SK-N-SH (cell line): ENCODE measurements around the gene SCYL1. TPM values are rescaled to one million over a fixed set of nuclear protein-coding genes. Genes with fewer than 3 reads are reported as not detected.

Experiments
- CTCF ChIA-PET: fragments of 300-600, 350-600 bp; formaldehyde crosslinking; extraction: SDS; loops from one replicate; lab custom pipeline; 2021; lab: Yijun Ruan, JAX
- POLR2A ChIA-PET: fragments of 350-600 bp; sonication (Branson Sonifier 250); formaldehyde crosslinking; extraction: SDS; loops from one replicate; lab custom pipeline; 2020; ENCODE audit warnings: antibody characterized with exemption, inconsistent platforms; lab: Yijun Ruan, JAX
- DNase-seq: peaks from one replicate; pipeline ENCODE4 v3.0.0; 2012
- H2AFZ ChIP-seq: fragments of 200-600 bp; sonication (generic); 2 replicates; pipeline ENCODE4 v1.8.1; 2016; ENCODE audit warnings: antibody characterized with exemption, mild to moderate bottlenecking, low read depth
- H3F3A ChIP-seq: fragments of 200-600 bp; sonication (generic); replicated peaks from 2 replicates; pipeline ENCODE3; 2016; ENCODE audit warnings: antibody characterized with exemption, mild to moderate bottlenecking; ENCODE audit not compliant: insufficient read depth
- H3K27ac ChIP-seq, 2 experiments: fragments of 200-500 bp in 1 of 2; fragments of 200-600 bp in 1 of 2; sonication (Bioruptor generic) in 1 of 2; sonication (generic), shearing (Covaris generic) in 1 of 2; 2 replicates each; pipeline versions ENCODE4 v1.5.1 to v1.6.1; 2014 to 2016; ENCODE audit warnings: low read depth in 2 of 2, inconsistent platforms in 1 of 2, low read length in 1 of 2, mild to moderate bottlenecking in 1 of 2, mixed read lengths in 1 of 2
- H3K27me3 ChIP-seq: fragments of 200-600 bp; sonication (generic), shearing (Covaris generic); 2 replicates; pipeline ENCODE4 v1.6.1; 2016; ENCODE audit warnings: mixed run types; ENCODE audit not compliant: insufficient read depth
- H3K36me3 ChIP-seq, 2 experiments: fragments of 200-500 bp in 1 of 2; fragments of 200-600 bp in 1 of 2; sonication (Bioruptor generic) in 1 of 2; sonication (generic) in 1 of 2; replicated peaks in 1 of 2; 2 replicates each; pipeline versions ENCODE3 to v1.5.1; 2014 to 2016; ENCODE audit warnings: low read length in 1 of 2, mild to moderate bottlenecking in 1 of 2; ENCODE audit not compliant: insufficient read depth in 2 of 2, control insufficient read depth in 1 of 2
- H3K4me1 ChIP-seq, 2 experiments: fragments of 200-500 bp in 1 of 2; fragments of 200-600 bp in 1 of 2; sonication (Bioruptor generic) in 1 of 2; sonication (generic), shearing (Covaris generic) in 1 of 2; 2 replicates each; pipeline versions ENCODE4 v1.5.1 to v1.6.1; 2014 to 2016; ENCODE audit warnings: low read depth in 1 of 2, low read length in 1 of 2, mixed run types in 1 of 2; ENCODE audit not compliant: insufficient read depth in 2 of 2, control insufficient read depth in 1 of 2
- H3K4me2 ChIP-seq: fragments of 200-600 bp; sonication (generic), shearing (Covaris generic); 2 replicates; pipeline ENCODE4 v1.6.1; 2017; ENCODE audit warnings: mixed run types
- H3K4me3 ChIP-seq, 2 experiments: fragments of 200-500 bp in 1 of 2; fragments of 200-600 bp in 1 of 2; sonication (Bioruptor generic) in 1 of 2; sonication (generic), shearing (Covaris generic) in 1 of 2; 2 replicates each; pipeline versions ENCODE4 v1.5.1 to v1.8.1; 2014 to 2016; ENCODE audit warnings: low read depth in 2 of 2, inconsistent platforms in 1 of 2, low read length in 1 of 2, mild to moderate bottlenecking in 1 of 2, mixed read lengths in 1 of 2, moderate library complexity in 1 of 2
- H3K79me2 ChIP-seq: fragments of 200-600 bp; sonication (generic); 2 replicates; pipeline ENCODE4 v1.8.1; 2017; ENCODE audit warnings: mild to moderate bottlenecking; ENCODE audit not compliant: insufficient read depth
- H3K9ac ChIP-seq: fragments of 200-600 bp; sonication (generic); 2 replicates; pipeline ENCODE4 v1.6.1; 2017; ENCODE audit warnings: mixed run types
- H3K9me2 ChIP-seq: fragments of 200-600 bp; sonication (generic); 2 replicates; pipeline ENCODE4 v1.6.1; 2017; ENCODE audit warnings: mixed run types
- H3K9me3 ChIP-seq: fragments of 200-600 bp; sonication (generic); 2 replicates; pipeline ENCODE4 v1.6.1; 2017; ENCODE audit warnings: mixed run types, mild to moderate bottlenecking, moderate library complexity
- H4K20me1 ChIP-seq: fragments of 200-600 bp; sonication (generic); 2 replicates; pipeline ENCODE4 v1.6.1; 2017; ENCODE audit warnings: mild to moderate bottlenecking, mixed run types; ENCODE audit not compliant: insufficient read depth
- CHD2 ChIP-seq: fragments of 150-350 bp; IDR thresholded peaks from 2 replicates; pipeline ENCODE4 v1.6.1; 2018; ENCODE audit warnings: low read length; ENCODE audit not compliant: partially characterized antibody
- CTCF ChIP-seq: fragments of 200-600 bp; sonication (generic); IDR thresholded peaks from 2 replicates; pipeline ENCODE4 v1.6.1; 2017; ENCODE audit warnings: antibody characterized with exemption, mild to moderate bottlenecking, moderate library complexity
- EZH2phosphoT487 ChIP-seq: fragments of 200-600 bp; sonication (generic); IDR thresholded peaks from 2 replicates; pipeline ENCODE4 v1.6.1; 2017; ENCODE audit warnings: low read depth, mixed run types, mild to moderate bottlenecking, antibody characterized with exemption, moderate library complexity, borderline replicate concordance
- GABPA ChIP-seq: IDR thresholded peaks from 2 replicates; pipeline ENCODE4 v1.4.0; 2012; ENCODE audit warnings: low read depth, mild to moderate bottlenecking
- IRF3 ChIP-seq: fragments of 150-350 bp; IDR thresholded peaks from 2 replicates; pipeline ENCODE4 v1.6.1; 2016; ENCODE audit warnings: mild to moderate bottlenecking, low read depth, low read length
- JUND ChIP-seq: IDR thresholded peaks from 2 replicates; pipeline ENCODE4 v1.4.0; 2012
- MEF2A ChIP-seq: IDR thresholded peaks from 2 replicates; pipeline ENCODE4 v1.4.0; 2012; ENCODE audit warnings: low read depth, borderline replicate concordance
- NFIC ChIP-seq: IDR thresholded peaks from 2 replicates; pipeline ENCODE4 v1.4.0; 2012; ENCODE audit warnings: borderline replicate concordance
- NRF1 ChIP-seq: IDR thresholded peaks from 2 replicates; pipeline ENCODE4 v1.6.1; 2012; ENCODE audit warnings: low read depth, mild to moderate bottlenecking, low read length
- RAD21 ChIP-seq: IDR thresholded peaks from 2 replicates; pipeline ENCODE4 v1.6.1; 2012; ENCODE audit warnings: mild to moderate bottlenecking, low read length
- RCOR1 ChIP-seq: fragments of 150-350 bp; IDR thresholded peaks from 2 replicates; pipeline ENCODE4 v1.6.1; 2017; ENCODE audit warnings: antibody characterized with exemption, low read length
- REST ChIP-seq: IDR thresholded peaks from 2 replicates; pipeline ENCODE4 v1.6.1; 2012; ENCODE audit warnings: mild to moderate bottlenecking, low read depth, low read length, moderate library complexity
- RXRA ChIP-seq: IDR thresholded peaks from 2 replicates; pipeline ENCODE4 v1.4.0; 2012; ENCODE audit warnings: low read depth, mild to moderate bottlenecking, borderline replicate concordance
- SIN3A ChIP-seq: IDR thresholded peaks from 2 replicates; pipeline ENCODE4 v1.6.1; 2012; ENCODE audit warnings: low read depth, mild to moderate bottlenecking, low read length, moderate library complexity, borderline replicate concordance
- TAF1 ChIP-seq: IDR thresholded peaks from 2 replicates; pipeline ENCODE4 v1.6.1; 2012; ENCODE audit warnings: low read depth, mild to moderate bottlenecking, low read length, moderate library complexity, borderline replicate concordance
- TCF12 ChIP-seq: IDR thresholded peaks from 2 replicates; pipeline ENCODE4 v1.4.0; 2012
- TEAD4 ChIP-seq: IDR thresholded peaks from 2 replicates; pipeline ENCODE4 v1.4.0; 2012; ENCODE audit warnings: mild to moderate bottlenecking, borderline replicate concordance; ENCODE audit not compliant: insufficient read depth
- USF1 ChIP-seq: IDR thresholded peaks from 2 replicates; pipeline ENCODE4 v1.4.0; 2012; ENCODE audit warnings: low read depth, borderline replicate concordance
- USF2 ChIP-seq: fragments of 150-350 bp; IDR thresholded peaks from 2 replicates; pipeline ENCODE4 v1.6.1; 2017; ENCODE audit warnings: antibody characterized with exemption, low read length, low read depth, borderline replicate concordance
- YY1 ChIP-seq: IDR thresholded peaks from 2 replicates; pipeline ENCODE4 v1.4.0; 2012; ENCODE audit warnings: low read depth, mild to moderate bottlenecking
- ZBTB33 ChIP-seq: IDR thresholded peaks from 2 replicates; pipeline ENCODE4 v1.4.0; 2012; ENCODE audit warnings: low read depth, borderline replicate concordance
- WGBS: methylation state at CpG from one replicate; pipeline ENCODE4 v1.1.6; 2017; ENCODE audit warnings: low lambda C conversion rate; 5-methylcytosine and 5-hydroxymethylcytosine counted together
- polyA plus RNA-seq, 3 experiments: library from polyadenylated mRNA; depleted of rRNA; stranded (reverse); fragments of >200 nt; gene quantifications; 2 replicates each; pipeline ENCODE4 v1.2.3, GENCODE V29; 2012

SCYL1 gene
- polyA plus RNA-seq, 1 of the 3 experiments (the other 2 are of a cell fraction): 79.9 TPM

GRCh38 chr11:65491614-65492386, 33.1 kb upstream of the SCYL1 start:
- POLR2A ChIA-PET: interaction anchor here (10.5 to 26.8 kb wide), 3 partner anchors 11 to 69 kb away, joined by 283 to 1027 read pairs (median 591); partner anchors contain the start of genes MALAT1 and NEAT1
- Histone ChIP-seq H3K9ac (peak overlapping the region; percentile 95), H3K79me2 (peaks cover 75% of the 10 kb centered on the region), H3K36me3 (no peaks in the 10 kb centered on the region), H3K9me2 (no peaks in the 10 kb centered on the region), H4K20me1 (no peaks in the 10 kb centered on the region), H3K4me3 (peak overlapping the region in 1 of 2 experiments; percentile 40; a peak in 2 of 4 replicates), H3F3A (peaks cover 85% of the 10 kb centered on the region), H3K4me1 (peaks cover 77 to 83% of the 10 kb centered on the region in 2 experiments), H3K4me2 (peak overlapping the region; percentile 83), H2AFZ (no peak overlapping the region), H3K9me3 (no peaks in the 10 kb centered on the region), H3K27ac (peak overlapping the region; percentile 88 to 100), H3K27me3 (no peaks in the 10 kb centered on the region)
- no peak for DNase-seq
- CTCF ChIA-PET: interaction anchor here (0.7 to 8.3 kb wide), 12 partner anchors 11 to 76 kb away, joined by 3 to 58 read pairs (median 4); partner anchors contain the start of gene NEAT1
- WGBS: 22% methylated on average over 16 of the region's 17 CpGs
- no peak for TF ChIP-seq YY1
- TF ChIP-seq GABPA: no peak
- TF ChIP-seq ZBTB33: no peak
- TF ChIP-seq SIN3A: no peak
- 0 out of 2 replicates have a peak, but pooled peaks have one; percentile 20 for TF ChIP-seq REST
- no peak for TF ChIP-seq CHD2
- peak; percentile 64 for TF ChIP-seq JUND
- TF ChIP-seq TAF1: no peak
- no peak for TF ChIP-seq USF1
- TF ChIP-seq RXRA: no peak; the same call in 1 of the 2 replicates
- peak; percentile 76; the same call in 1 of the 2 replicates for TF ChIP-seq MEF2A
- no peak for TF ChIP-seq RAD21
- peak; percentile 14; the same call in 1 of the 2 replicates for TF ChIP-seq NFIC
- peak; percentile 7; the same call in 1 of the 2 replicates for TF ChIP-seq NRF1
- TF ChIP-seq TEAD4: no peak
- no peak for TF ChIP-seq CTCF
- no peak for TF ChIP-seq EZH2phosphoT487
- TF ChIP-seq USF2: no peak
- TF ChIP-seq RCOR1: no peak
- TF ChIP-seq TCF12: peak; percentile 41
- no peak for TF ChIP-seq IRF3
